ENCODE measurements around the gene NLRX1.
"Not testable (repeated sequence)": the region's sequence is repeated elsewhere in the genome, so short reads cannot be mapped to it uniquely, and the experiment has no call there.

The NLRX1 gene

DNA sequence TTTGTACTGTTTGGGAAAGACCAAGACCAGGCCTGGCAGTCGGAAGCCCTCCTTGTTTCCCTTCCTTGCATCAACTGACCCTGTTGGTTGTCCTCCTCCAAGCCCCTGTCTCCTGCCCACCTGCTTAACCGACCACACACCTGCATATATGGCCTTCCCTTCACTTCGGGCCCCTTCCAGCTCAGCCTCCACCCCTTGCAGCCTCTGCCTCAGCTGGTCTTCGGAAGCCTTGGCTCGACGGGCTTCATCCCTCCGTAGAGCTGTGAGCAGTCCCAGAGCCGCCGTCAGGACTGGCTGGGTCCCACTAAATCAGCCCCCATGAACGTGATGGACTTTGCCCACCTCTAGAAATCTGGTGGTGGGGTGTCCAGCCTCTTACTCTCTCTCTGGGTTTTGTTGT, 25.1 kb downstream of the NLRX1 start:
- Histone ChIP-seq H3K18ac (ENCODE audit: low read length) (no peak overlapping the region), H2BK15ac (replicated peaks; ENCODE audit: low read depth) (no peak overlapping the region), H3K9ac (ENCODE audit: low read length) (no peak overlapping the region), H3K27me3 (ENCODE audit: insufficient read depth, low read length, poor library complexity) (no peaks in the 10 kb centered on the region), H2BK120ac (ENCODE audit: low read depth, low read length) (no peak overlapping the region), H4K8ac (ENCODE audit: low read depth, low read length) (no peak overlapping the region), H3K23ac (ENCODE audit: low read length) (no peak overlapping the region), H3K36me3 (ENCODE audit: control insufficient read depth, insufficient read depth, low read length) (no peaks in the 10 kb centered on the region), H3K4ac (ENCODE audit: low read depth, low read length) (no peak overlapping the region), H3K4me3 (ENCODE audit: low read length) (no peak overlapping the region), H3K56ac (ENCODE audit: low read length) (no peak overlapping the region), H3K79me2 (ENCODE audit: control insufficient read depth, insufficient read depth, low read length) (no peaks in the 10 kb centered on the region), H4K5ac (ENCODE audit: low read length) (no peak overlapping the region), H3K4me2 (ENCODE audit: low read length) (no peak overlapping the region), H3K4me1 (ENCODE audit: control insufficient read depth, low read depth, low read length) (no peaks in the 10 kb centered on the region), H2BK5ac (ENCODE audit: low read length) (no peak overlapping the region), H3K27ac (ENCODE audit: low read depth, low read length) (no peak overlapping the region), H2AK5ac (ENCODE audit: low read length) (no peak overlapping the region), H3K79me1 (ENCODE audit: low read length) (no peaks in the 10 kb centered on the region)
- DNase-seq, result no peak
- no CpG with 5 or more reads among the region's 10 CpGs for WGBS (ENCODE audit: extremely low coverage, insufficient coverage, low lambda C conversion rate)

DNA sequence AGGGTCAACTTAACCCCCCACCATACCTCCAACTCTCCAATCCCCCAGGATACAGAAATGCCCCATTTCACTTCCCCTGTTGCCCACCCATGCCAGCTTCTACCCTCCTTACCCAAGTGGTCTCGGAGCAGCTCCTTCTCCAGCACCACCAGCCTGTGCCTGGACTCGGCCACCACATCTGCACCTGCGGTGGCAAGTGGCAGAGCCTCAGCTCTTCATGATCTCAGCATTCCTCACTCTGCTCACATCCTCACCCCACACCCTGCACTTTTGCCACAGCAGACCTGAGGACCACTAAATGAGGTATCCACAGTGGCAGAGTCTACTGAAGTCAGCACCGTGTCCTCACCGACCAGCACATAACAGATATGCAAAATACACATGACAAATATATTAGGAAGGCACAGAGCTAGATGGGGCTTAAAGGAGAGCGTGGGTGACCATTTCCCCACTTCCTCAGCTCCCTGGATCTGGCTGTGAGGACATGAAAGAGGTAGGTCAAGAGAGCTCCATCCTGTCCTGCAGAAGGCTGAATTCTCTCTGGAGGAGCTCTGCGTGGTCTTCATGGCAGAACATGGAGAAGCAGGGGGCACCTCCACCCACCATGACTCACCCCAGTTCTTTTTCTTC, 26.4 kb downstream of the NLRX1 start:
- Histone ChIP-seq H4K8ac (ENCODE audit: low read depth, low read length) (no peak overlapping the region), H3K36me3 (ENCODE audit: control insufficient read depth, insufficient read depth, low read length) (no peaks in the 10 kb centered on the region), H3K4ac (ENCODE audit: low read depth, low read length) (no peak overlapping the region), H4K5ac (ENCODE audit: low read length) (no peak overlapping the region), H3K4me3 (ENCODE audit: low read length) (no peak overlapping the region), H3K9ac (ENCODE audit: low read length) (peak overlapping the region; percentile 29), H3K18ac (ENCODE audit: low read length) (no peak overlapping the region), H3K27ac (ENCODE audit: low read depth, low read length) (no peak overlapping the region), H3K23ac (ENCODE audit: low read length) (no peak overlapping the region), H3K79me2 (ENCODE audit: control insufficient read depth, insufficient read depth, low read length) (no peaks in the 10 kb centered on the region), H2AK5ac (ENCODE audit: low read length) (no peak overlapping the region), H2BK120ac (ENCODE audit: low read depth, low read length) (no peak overlapping the region), H2BK15ac (replicated peaks; ENCODE audit: low read depth) (no peak overlapping the region), H3K27me3 (ENCODE audit: insufficient read depth, low read length, poor library complexity) (no peaks in the 10 kb centered on the region), H3K56ac (ENCODE audit: low read length) (peak overlapping the region; percentile 52), H2BK5ac (ENCODE audit: low read length) (no peak overlapping the region), H3K4me1 (ENCODE audit: control insufficient read depth, low read depth, low read length) (no peaks in the 10 kb centered on the region), H3K4me2 (ENCODE audit: low read length) (no peak overlapping the region), H3K79me1 (ENCODE audit: low read length) (no peaks in the 10 kb centered on the region)
- no CpG with 5 or more reads among the region's 7 CpGs for WGBS (ENCODE audit: extremely low coverage, insufficient coverage, low lambda C conversion rate)
- DNase-seq, result no peak

DNA sequence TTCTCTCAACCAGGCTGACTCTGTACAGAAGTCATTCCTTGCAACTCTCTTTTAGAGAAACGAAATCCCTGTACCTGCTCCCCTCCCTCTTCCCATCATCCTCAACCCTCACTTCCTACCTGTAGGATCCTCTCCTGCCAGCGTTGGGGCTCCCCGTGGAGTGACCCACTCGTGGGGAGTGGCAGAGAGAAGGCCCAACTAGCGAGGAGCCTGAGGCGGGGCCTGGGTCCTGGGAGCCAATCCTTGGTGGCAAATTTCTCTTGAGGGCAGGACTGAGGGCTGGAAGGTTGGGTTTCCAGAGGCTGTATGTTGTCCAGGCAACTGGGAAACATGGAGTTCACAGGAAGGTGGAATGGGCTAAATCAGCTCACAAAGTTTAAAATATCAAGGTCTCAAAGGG, 27.2 kb downstream of the NLRX1 start:
- Histone ChIP-seq H2BK15ac (replicated peaks; ENCODE audit: low read depth) (no peak overlapping the region), H3K79me2 (ENCODE audit: control insufficient read depth, insufficient read depth, low read length) (no peaks in the 10 kb centered on the region), H3K4me1 (ENCODE audit: control insufficient read depth, low read depth, low read length) (no peaks in the 10 kb centered on the region), H3K4me3 (ENCODE audit: low read length) (no peak overlapping the region), H2BK120ac (ENCODE audit: low read depth, low read length) (no peak overlapping the region), H3K18ac (ENCODE audit: low read length) (no peak overlapping the region), H3K9ac (ENCODE audit: low read length) (no peak overlapping the region), H3K56ac (ENCODE audit: low read length) (no peak overlapping the region), H4K8ac (ENCODE audit: low read depth, low read length) (no peak overlapping the region), H3K27ac (ENCODE audit: low read depth, low read length) (no peak overlapping the region), H2AK5ac (ENCODE audit: low read length) (no peak overlapping the region), H3K27me3 (ENCODE audit: insufficient read depth, low read length, poor library complexity) (no peaks in the 10 kb centered on the region), H3K4me2 (ENCODE audit: low read length) (no peak overlapping the region), H3K23ac (ENCODE audit: low read length) (no peak overlapping the region), H4K5ac (ENCODE audit: low read length) (no peak overlapping the region), H3K4ac (ENCODE audit: low read depth, low read length) (no peak overlapping the region), H3K36me3 (ENCODE audit: control insufficient read depth, insufficient read depth, low read length) (no peaks in the 10 kb centered on the region), H3K79me1 (ENCODE audit: low read length) (no peaks in the 10 kb centered on the region), H2BK5ac (ENCODE audit: low read length) (no peak overlapping the region)
- WGBS (ENCODE audit: extremely low coverage, insufficient coverage, low lambda C conversion rate), result no CpG with 5 or more reads among the region's 6 CpGs
- peak; percentile 95 for DNase-seq

DNA sequence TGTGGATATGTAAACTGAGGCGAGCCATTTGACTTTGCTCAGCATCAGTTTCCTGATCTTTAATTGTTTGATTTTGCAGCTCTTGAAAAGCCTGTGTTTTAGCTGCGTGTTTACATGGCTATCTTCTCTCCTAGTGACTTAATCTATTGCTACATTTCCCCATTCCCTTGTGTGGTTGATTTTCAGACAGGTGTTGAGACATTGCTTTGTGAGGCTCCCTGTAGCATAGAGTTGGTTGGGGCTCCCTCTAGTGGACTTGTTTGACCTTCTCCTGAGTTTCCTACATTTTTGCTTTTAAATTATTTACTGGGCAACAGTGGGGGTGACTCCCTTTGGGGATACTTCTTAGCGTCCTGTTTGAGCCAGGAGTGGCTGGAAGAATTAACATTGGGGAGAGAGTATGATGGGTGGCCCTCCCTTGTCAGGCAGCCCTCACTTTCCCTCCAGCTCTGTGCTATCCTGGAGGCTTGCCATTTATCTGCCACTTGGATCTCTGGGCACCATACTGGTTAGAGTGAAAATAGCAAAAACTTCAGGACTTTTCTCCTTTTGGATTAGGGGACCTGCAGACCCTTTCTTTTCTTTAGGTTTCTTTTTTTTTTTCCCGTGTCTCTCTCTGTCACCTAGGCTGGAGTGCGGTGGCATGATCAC, 28.4 kb downstream of the NLRX1 start:
- Histone ChIP-seq H2AK5ac (ENCODE audit: low read length) (no peak overlapping the region), H3K4me2 (ENCODE audit: low read length) (no peak overlapping the region), H4K5ac (ENCODE audit: low read length) (no peak overlapping the region), H3K27me3 (ENCODE audit: insufficient read depth, low read length, poor library complexity) (no peaks in the 10 kb centered on the region), H3K56ac (ENCODE audit: low read length) (no peak overlapping the region), H2BK5ac (ENCODE audit: low read length) (no peak overlapping the region), H4K8ac (ENCODE audit: low read depth, low read length) (no peak overlapping the region), H3K4ac (ENCODE audit: low read depth, low read length) (no peak overlapping the region), H2BK15ac (replicated peaks; ENCODE audit: low read depth) (no peak overlapping the region), H3K23ac (ENCODE audit: low read length) (no peak overlapping the region), H3K79me1 (ENCODE audit: low read length) (no peaks in the 10 kb centered on the region), H3K4me3 (ENCODE audit: low read length) (no peak overlapping the region), H3K36me3 (ENCODE audit: control insufficient read depth, insufficient read depth, low read length) (no peaks in the 10 kb centered on the region), H2BK120ac (ENCODE audit: low read depth, low read length) (no peak overlapping the region), H3K18ac (ENCODE audit: low read length) (no peak overlapping the region), H3K9ac (ENCODE audit: low read length) (no peak overlapping the region), H3K79me2 (ENCODE audit: control insufficient read depth, insufficient read depth, low read length) (no peaks in the 10 kb centered on the region), H3K4me1 (ENCODE audit: control insufficient read depth, low read depth, low read length) (no peaks in the 10 kb centered on the region), H3K27ac (ENCODE audit: low read depth, low read length) (no peak overlapping the region)
- peak; percentile 88 for DNase-seq
- WGBS (ENCODE audit: extremely low coverage, insufficient coverage, low lambda C conversion rate), result no CpG with 5 or more reads among the region's 5 CpGs

DNA sequence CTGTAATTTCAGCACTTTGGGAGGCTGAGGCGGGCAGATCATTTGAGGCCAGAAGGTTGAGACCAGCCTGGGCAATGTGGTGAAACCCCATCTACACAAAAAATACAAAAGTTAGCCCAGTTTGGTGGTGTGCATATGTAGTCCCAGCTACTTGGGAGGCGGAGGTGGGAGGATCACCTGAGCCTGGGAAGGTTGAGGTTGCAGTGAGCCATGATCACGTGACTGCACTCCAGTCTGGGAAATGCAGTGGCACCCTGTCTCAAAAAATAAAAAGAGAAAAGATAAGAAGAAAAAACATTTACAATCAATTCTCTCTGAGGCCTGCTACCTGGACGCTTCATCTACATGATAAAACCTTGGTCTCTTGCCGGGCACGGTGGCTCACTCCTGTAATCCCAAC, 30.4 kb downstream of the NLRX1 start:
- Histone ChIP-seq H2BK15ac (replicated peaks; ENCODE audit: low read depth) (no peak overlapping the region), H3K9ac (ENCODE audit: low read length) (no peak overlapping the region), H2BK5ac (ENCODE audit: low read length) (no peak overlapping the region), H2AK5ac (ENCODE audit: low read length) (no peak overlapping the region), H3K36me3 (ENCODE audit: control insufficient read depth, insufficient read depth, low read length) (no peaks in the 10 kb centered on the region), H3K27ac (ENCODE audit: low read depth, low read length) (no peak overlapping the region), H2BK120ac (ENCODE audit: low read depth, low read length) (no peak overlapping the region), H3K4me3 (ENCODE audit: low read length) (no peak overlapping the region), H3K18ac (ENCODE audit: low read length) (no peak overlapping the region), H3K23ac (ENCODE audit: low read length) (no peak overlapping the region), H3K79me1 (ENCODE audit: low read length) (no peaks in the 10 kb centered on the region), H3K27me3 (ENCODE audit: insufficient read depth, low read length, poor library complexity) (no peaks in the 10 kb centered on the region), H3K4ac (ENCODE audit: low read depth, low read length) (no peak overlapping the region), H3K56ac (ENCODE audit: low read length) (peak overlapping the region; percentile 5), H3K4me2 (ENCODE audit: low read length) (no peak overlapping the region), H4K8ac (ENCODE audit: low read depth, low read length) (no peak overlapping the region), H3K4me1 (ENCODE audit: control insufficient read depth, low read depth, low read length) (no peaks in the 10 kb centered on the region), H4K5ac (ENCODE audit: low read length) (no peak overlapping the region), H3K79me2 (ENCODE audit: control insufficient read depth, insufficient read depth, low read length) (no peaks in the 10 kb centered on the region)
- no CpG with 5 or more reads among the region's 6 CpGs for WGBS (ENCODE audit: extremely low coverage, insufficient coverage, low lambda C conversion rate)
- no peak for DNase-seq

DNA sequence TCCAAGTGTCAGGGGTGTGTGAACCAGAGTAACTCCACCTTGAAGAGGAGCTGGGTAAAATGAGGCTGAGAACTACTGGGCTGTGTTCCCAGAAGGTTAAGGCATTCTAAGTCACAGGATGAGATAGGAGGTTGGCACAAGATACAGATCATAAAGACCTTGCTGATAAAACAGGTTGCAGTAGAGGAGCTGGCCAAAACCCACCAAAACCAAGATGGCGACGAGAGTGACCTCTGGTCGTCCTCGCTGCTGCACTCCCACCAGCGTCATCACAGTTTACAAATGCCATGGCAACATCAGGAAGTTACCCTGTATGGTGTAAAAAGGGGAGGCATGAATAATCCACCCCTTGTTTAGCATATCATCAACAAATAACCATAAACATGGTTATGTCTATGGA, 32.7 kb downstream of the NLRX1 start:
- H3K4ac ChIP-seq (ENCODE audit: low read depth, low read length); H3K27me3 ChIP-seq (ENCODE audit: insufficient read depth, low read length, poor library complexity); H3K79me2 ChIP-seq (ENCODE audit: control insufficient read depth, insufficient read depth, low read length); H3K4me1 ChIP-seq (ENCODE audit: control insufficient read depth, low read depth, low read length); H3K56ac ChIP-seq (ENCODE audit: low read length); H3K36me3 ChIP-seq (ENCODE audit: control insufficient read depth, insufficient read depth, low read length); H4K5ac ChIP-seq (ENCODE audit: low read length); H2AK5ac ChIP-seq (ENCODE audit: low read length); H2BK15ac ChIP-seq (replicated peaks; ENCODE audit: low read depth); H3K23ac ChIP-seq (ENCODE audit: low read length); H3K27ac ChIP-seq (ENCODE audit: low read depth, low read length); H3K9ac ChIP-seq (ENCODE audit: low read length); H3K4me3 ChIP-seq (ENCODE audit: low read length); H3K18ac ChIP-seq (ENCODE audit: low read length); DNase-seq; H3K79me1 ChIP-seq (ENCODE audit: low read length); H2BK5ac ChIP-seq (ENCODE audit: low read length); H3K4me2 ChIP-seq (ENCODE audit: low read length); H4K8ac ChIP-seq (ENCODE audit: low read depth, low read length); H2BK120ac ChIP-seq (ENCODE audit: low read depth, low read length): not testable (repeated sequence)
- WGBS (ENCODE audit: extremely low coverage, insufficient coverage, low lambda C conversion rate), result no CpG with 5 or more reads among the region's 5 CpGs
